HepG2 (cell line): ENCODE measurements around the gene HCFC1. TPM values are rescaled to one million over a fixed set of nuclear protein-coding genes. Genes with fewer than 3 reads are reported as not detected.

Experiments used
- CTCF ChIP-seq: sonication (generic); formaldehyde crosslinking; IDR thresholded peaks from 2 replicates; pipeline ENCODE4 v1.5.0; 2020; ENCODE audit warnings: mild to moderate bottlenecking, missing genetic modification reagents, moderate library complexity
- GATAD1 ChIP-seq: IDR thresholded peaks from 2 replicates; pipeline ENCODE4 v1.6.1; 2016; ENCODE audit warnings: missing genetic modification reagents, missing compliant biosample characterization
- GATAD2A ChIP-seq: IDR thresholded peaks from 2 replicates; pipeline ENCODE4 v1.6.1; 2016
- HDAC1 ChIP-seq: sonication (generic); formaldehyde crosslinking; IDR thresholded peaks from 2 replicates; pipeline ENCODE4 v1.5.1; 2020; ENCODE audit warnings: mild to moderate bottlenecking, missing genetic modification reagents
- HDAC2 ChIP-seq: sonication (generic); formaldehyde crosslinking; IDR thresholded peaks from 2 replicates; pipeline ENCODE4 v1.4.0; 2020; ENCODE audit warnings: missing genetic modification reagents
- IRF2 ChIP-seq: IDR thresholded peaks from 2 replicates; pipeline ENCODE4 v1.6.1; 2018; ENCODE audit warnings: missing genetic modification reagents, missing compliant biosample characterization
- MYC ChIP-seq: sonication (generic); formaldehyde crosslinking; IDR thresholded peaks from 2 replicates; pipeline ENCODE4 v1.9.0; 2021; ENCODE audit warnings: missing genetic modification reagents, borderline replicate concordance
- NCOR1 ChIP-seq: fragments of 200-600 bp; sonication (generic); IDR thresholded peaks from 2 replicates; pipeline ENCODE4 v1.7.0; 2017; ENCODE audit warnings: antibody characterized with exemption, low read length, borderline replicate concordance
- PATZ1 ChIP-seq: sonication (generic); formaldehyde crosslinking; IDR thresholded peaks from 2 replicates; pipeline ENCODE4 v1.4.0; 2020; ENCODE audit warnings: missing genetic modification reagents
- POGK ChIP-seq: sonication (generic); formaldehyde crosslinking; conservative IDR thresholded peaks from 2 replicates; pipeline ENCODE4 v1.8.0; 2022; ENCODE audit warnings: mild to moderate bottlenecking, moderate library complexity, missing genetic modification reagents
- SALL1 ChIP-seq: sonication (generic); formaldehyde crosslinking; IDR thresholded peaks from 2 replicates; pipeline ENCODE4 v1.8.0; 2022; ENCODE audit warnings: mild to moderate bottlenecking, missing genetic modification reagents
- SMC3 ChIP-seq: IDR thresholded peaks from 2 replicates; pipeline ENCODE4 v1.6.1; 2011; ENCODE audit warnings: low read length, improper control_type of control experiment
- SPEN ChIP-seq: sonication (generic); formaldehyde crosslinking; IDR thresholded peaks from 2 replicates; pipeline ENCODE4 v1.5.1; 2020; ENCODE audit warnings: low read depth, mild to moderate bottlenecking, missing genetic modification reagents
- TOPORS ChIP-seq: sonication (generic); formaldehyde crosslinking; IDR thresholded peaks from 2 replicates; pipeline ENCODE4 v1.8.0; 2023; ENCODE audit warnings: mild to moderate bottlenecking, missing genetic modification reagents
- XRCC5 ChIP-seq: fragments of 200-400 bp; formaldehyde crosslinking; optimal IDR thresholded peaks from 2 replicates; pipeline ENCODE3; 2017; ENCODE audit warnings: mild to moderate bottlenecking, low read length
- ZMAT3 ChIP-seq: sonication (generic); formaldehyde crosslinking; conservative IDR thresholded peaks from 2 replicates; pipeline ENCODE4 v1.7.0; 2021; ENCODE audit warnings: missing genetic modification reagents
- ZMYM4 ChIP-seq: sonication (generic); formaldehyde crosslinking; IDR thresholded peaks from 2 replicates; pipeline ENCODE4 v1.8.1; 2023; ENCODE audit warnings: mild to moderate bottlenecking, missing genetic modification reagents
- ZNF44 ChIP-seq: sonication (generic); formaldehyde crosslinking; IDR thresholded peaks from 2 replicates; pipeline ENCODE4 v1.5.1; 2020; ENCODE audit warnings: mild to moderate bottlenecking, missing genetic modification reagents
- ZNF644 ChIP-seq: IDR thresholded peaks from 2 replicates; pipeline ENCODE4 v1.6.1; 2016; ENCODE audit warnings: low read depth
- ZNF891 ChIP-seq: sonication (generic); formaldehyde crosslinking; IDR thresholded peaks from 2 replicates; pipeline ENCODE4 v1.5.0; 2020; ENCODE audit warnings: mild to moderate bottlenecking, missing genetic modification reagents
- polyA plus RNA-seq, 8 experiments: library from polyadenylated mRNA; depleted of rRNA in 3 of 8; stranded (reverse) in 7 of 8; unstranded in 1 of 8; fragments of >200 nt; fragmentation: Illumina TruSeq in 4 of 8; extraction: Trizol in 4 of 8; gene quantifications; 2 replicates each; pipeline versions ENCODE4 v1.2.1 to v1.2.3, GENCODE V29; 2011 to 2016; ENCODE audit warnings: low read depth in 4 of 8, missing spikeins in 1 of 8, mixed read lengths in 1 of 8; ENCODE audit not compliant: insufficient read depth in 1 of 8
- total RNA-seq, 5 experiments: library from RNA; depleted of rRNA; stranded (reverse); fragments of >200 nt; fragmentation: Illumina TruSeq; extraction: Trizol; gene quantifications; 2 replicates each; pipeline ENCODE4 v1.2.3, GENCODE V29; 2016; ENCODE audit warnings: low read depth in 1 of 5

HCFC1 gene
- total and polyA plus RNA-seq, 2 of the 13 experiments (the other 11 are each of a cell fraction or from before 2014, with no cell fraction given), result 5.8 to 17.8 TPM

- peak; percentile 41; the same call in 1 of the 2 replicates for TF ChIP-seq IRF2 (CRISPR knock-in tag)
- no peak for TF ChIP-seq SPEN
- TF ChIP-seq ZNF644, result no peak
- TF ChIP-seq CTCF, result peak; percentile 87
- 0 out of 2 replicates have a peak, but pooled peaks have one; percentile 24 for TF ChIP-seq PATZ1 (CRISPR knock-in tag)
- no peak for TF ChIP-seq TOPORS
- TF ChIP-seq ZMYM4 (CRISPR knock-in tag), result 0 out of 2 replicates have a peak, but pooled peaks have one; percentile 24
- TF ChIP-seq GATAD2A (CRISPR knock-in tag), result peak; percentile 56
- TF ChIP-seq SMC3, result peak; percentile 51; the same call in 1 of the 2 replicates
- TF ChIP-seq HDAC2, result peak; percentile 59; the same call in 1 of the 2 replicates
- TF ChIP-seq GATAD1, result 0 out of 2 replicates have a peak, but pooled peaks have one; percentile 11
- peak; percentile 45; the same call in 1 of the 2 replicates for TF ChIP-seq POGK (CRISPR knock-in tag)
- TF ChIP-seq ZNF891 (CRISPR knock-in tag), result no peak
- peak; percentile 57; the same call in 1 of the 2 replicates for TF ChIP-seq HDAC1 (CRISPR knock-in tag)
- TF ChIP-seq NCOR1, result peak; percentile 45; the same call in 1 of the 2 replicates
- TF ChIP-seq XRCC5, result peak; percentile 88
- TF ChIP-seq ZNF44, result no peak
- TF ChIP-seq ZMAT3, result no peak
- peak; percentile 42; the same call in 1 of the 2 replicates for TF ChIP-seq SALL1
- TF ChIP-seq MYC (CRISPR knock-in tag), result no peak
Measured at GRCh38 chrX:153947009-153947769, 24.4 kb downstream of the HCFC1 start (continued).
